AG08396 (cell line): ENCODE results near the gene DNASE1.

Experiments
- DNase-seq: peaks from one replicate; pipeline ENCODE4 v3.0.0; 2012; ENCODE audit warnings: low spot score, mixed read lengths

Gene DNASE1

GRCh38 chr16:3696425-3697218 lies 42.1 kb downstream of the DNASE1 start:
- no peak for DNase-seq

GRCh38 chr16:3698941-3699340 lies 44.5 kb downstream of the DNASE1 start:
- no peak for DNase-seq

- no peak for DNase-seq
These were observed 47.0 kb downstream of the DNASE1 start for GRCh38 chr16:3701531-3701930.

GRCh38 chr16:3702082-3702481 lies 47.6 kb downstream of the DNASE1 start:
- DNase-seq = no peak

GRCh38 chr16:3706253-3707012 lies 51.9 kb downstream of the DNASE1 start:
- no peak for DNase-seq
